Fibroblast of peridontal ligament (primary cell): ENCODE measurements around the gene SEMA7A.
A peak's percentile ranks its signal among the peaks of the same experiment; 100 is the strongest.
"Not testable (repeated sequence)": the region's sequence is repeated elsewhere in the genome, so short reads cannot be mapped to it uniquely, and the experiment has no call there.

Experiments
- DNase-seq: peaks from one replicate; pipeline ENCODE4 v3.0.0-alpha.2; 2010; ENCODE audit errors: extremely low read depth

The SEMA7A gene

DNA sequence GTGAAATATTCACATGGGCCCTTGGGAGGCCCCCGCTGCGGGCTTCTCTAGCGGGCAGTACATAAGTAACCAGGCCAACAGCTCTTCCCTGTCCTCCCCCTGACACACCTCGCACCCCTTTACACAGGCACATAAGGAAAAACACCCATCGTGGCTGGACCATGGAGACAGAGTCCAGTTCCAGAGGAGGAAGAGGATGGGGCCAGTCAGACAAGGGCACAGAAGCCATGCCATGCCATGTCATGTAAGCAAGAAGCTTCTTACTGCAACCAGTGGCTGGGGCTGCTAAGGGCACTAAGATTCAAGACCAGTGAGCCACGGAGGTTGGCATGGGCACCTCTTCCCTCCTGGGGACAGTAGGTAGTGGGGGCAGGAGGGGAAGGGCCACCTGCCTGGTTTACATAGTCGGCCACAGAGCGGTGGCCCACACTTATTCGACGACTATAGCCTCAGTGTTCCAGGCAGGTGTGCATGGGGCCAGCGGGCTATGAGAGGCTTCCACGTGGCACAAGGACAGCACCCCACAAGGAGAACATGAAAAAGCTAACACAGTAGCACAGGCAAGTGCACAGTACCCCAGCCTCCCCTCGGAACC, 60.6 kb downstream of the SEMA7A start:
- no peak for DNase-seq

DNA sequence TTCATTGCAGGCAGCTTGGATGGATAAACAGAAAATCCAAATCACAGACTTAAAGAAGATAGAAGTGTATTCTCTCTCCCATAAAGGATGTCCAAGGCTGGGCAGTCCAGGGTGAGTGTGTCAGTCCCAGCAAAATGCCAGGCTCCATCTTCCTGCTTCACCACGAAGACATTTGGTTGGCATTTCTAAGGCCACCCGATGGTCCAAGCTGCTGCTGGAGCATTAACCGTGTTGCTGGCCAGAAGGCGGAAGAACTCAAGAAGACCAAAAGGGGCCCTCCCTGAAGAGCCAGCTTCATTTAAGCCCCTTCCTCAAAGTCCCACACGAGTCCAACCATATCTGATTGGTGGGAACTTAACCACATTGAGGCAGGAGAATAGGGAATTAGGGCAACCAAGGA, 63.3 kb downstream of the SEMA7A start:
- DNase-seq, result no peak

DNA sequence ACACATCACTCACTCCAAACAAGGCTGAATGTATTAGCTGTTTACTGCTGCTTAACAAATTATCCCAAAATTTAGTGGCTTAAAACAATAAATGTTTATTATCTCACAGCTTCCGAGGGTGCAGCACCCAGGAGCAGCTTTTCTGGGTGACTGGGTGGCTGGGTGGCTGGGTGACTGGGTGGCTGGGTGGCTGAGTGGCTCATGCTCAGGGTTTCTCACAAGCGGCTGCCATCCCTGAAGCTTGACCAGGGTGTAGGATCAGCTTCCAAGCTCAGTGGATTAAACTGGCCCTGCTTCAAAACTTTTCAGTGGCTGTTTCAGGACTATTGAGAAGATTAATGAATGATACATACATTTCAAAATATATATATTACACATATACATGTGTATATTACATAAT, 64.0 kb downstream of the SEMA7A start:
- no peak for DNase-seq

- no peak for DNase-seq
Measured at GRCh38 chr15:74369084-74369745, 64.5 kb downstream of the SEMA7A start.

GRCh38 chr15:74368121-74368520, 65.6 kb downstream of the SEMA7A start:
- no peak for DNase-seq

DNA sequence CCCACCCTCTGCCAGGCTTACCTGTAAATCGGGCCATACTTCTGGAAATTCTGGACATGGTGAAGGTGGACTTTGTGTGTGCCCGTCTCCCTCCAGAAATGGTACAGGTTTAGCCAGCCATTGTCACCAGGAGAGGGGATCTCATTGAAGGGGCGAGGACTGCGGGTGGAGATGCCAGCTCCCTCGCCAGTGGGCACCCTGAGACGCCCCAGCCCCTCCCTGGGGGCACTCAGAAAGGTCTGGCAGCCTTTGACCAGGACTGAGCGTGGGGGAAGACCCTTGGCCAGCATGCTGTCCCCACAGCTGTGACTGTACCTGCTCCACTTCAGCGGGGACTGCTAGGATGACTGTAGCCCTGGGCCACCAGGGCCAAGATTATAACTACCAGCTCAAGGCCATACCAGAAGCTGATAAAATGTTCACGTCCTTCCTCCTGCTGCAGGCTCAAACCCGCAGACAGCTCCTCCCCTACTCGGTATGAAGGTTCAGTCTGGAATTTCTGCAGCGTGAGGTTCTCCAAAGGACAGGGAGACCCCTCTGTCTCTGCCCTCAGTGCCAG, 66.4 kb downstream of the SEMA7A start, which contains the start of gene CYP11A1:
TSS of gene CYP11A1 (minus strand) at position 351 of the 559 bp plus-strand sequence. CDS start at position 290, 61 bp downstream.
- no peak for DNase-seq

DNA sequence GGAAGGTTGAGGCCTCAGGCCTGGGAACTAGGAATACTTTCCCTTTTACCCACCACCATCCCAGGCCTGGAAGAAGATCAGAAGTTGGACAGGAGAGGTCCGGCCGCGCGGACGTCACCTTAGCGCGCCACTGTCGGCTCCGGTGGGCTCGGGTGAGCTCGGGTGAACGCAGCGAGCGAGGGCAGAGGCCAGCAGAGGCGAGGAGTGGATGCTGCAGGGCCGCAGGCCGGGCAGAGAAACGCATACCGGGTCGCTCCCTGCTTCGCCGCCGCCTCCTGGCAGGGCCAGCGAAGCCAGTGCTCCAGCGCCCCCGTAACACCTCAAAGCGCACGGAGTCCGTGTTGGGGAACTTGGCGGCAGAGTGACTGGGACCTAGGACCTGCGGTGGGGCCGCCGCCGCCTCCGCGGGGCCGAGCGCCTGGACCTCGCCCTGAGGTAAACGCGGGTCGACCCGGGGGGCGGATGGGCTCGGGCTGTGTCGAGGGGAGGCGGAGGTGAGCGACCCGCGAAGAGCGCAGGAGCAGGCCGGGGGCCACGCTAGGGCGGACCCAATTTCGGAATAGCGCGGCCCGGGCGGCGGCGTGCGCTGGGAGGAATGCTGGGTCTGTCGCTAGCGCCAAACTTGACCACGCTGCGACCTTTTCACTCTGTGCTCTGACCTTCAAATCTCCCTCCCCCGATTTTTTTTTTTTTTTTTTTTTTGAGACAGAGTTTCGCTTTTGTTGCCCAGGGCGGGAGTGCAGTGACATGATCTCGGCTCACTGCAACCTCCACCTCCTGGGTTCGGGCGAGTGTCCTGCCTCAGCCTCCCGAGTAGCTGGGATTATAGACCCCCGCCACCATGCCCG, 67.9 kb downstream of the SEMA7A start:
- DNase-seq, result peak; percentile 45

DNA sequence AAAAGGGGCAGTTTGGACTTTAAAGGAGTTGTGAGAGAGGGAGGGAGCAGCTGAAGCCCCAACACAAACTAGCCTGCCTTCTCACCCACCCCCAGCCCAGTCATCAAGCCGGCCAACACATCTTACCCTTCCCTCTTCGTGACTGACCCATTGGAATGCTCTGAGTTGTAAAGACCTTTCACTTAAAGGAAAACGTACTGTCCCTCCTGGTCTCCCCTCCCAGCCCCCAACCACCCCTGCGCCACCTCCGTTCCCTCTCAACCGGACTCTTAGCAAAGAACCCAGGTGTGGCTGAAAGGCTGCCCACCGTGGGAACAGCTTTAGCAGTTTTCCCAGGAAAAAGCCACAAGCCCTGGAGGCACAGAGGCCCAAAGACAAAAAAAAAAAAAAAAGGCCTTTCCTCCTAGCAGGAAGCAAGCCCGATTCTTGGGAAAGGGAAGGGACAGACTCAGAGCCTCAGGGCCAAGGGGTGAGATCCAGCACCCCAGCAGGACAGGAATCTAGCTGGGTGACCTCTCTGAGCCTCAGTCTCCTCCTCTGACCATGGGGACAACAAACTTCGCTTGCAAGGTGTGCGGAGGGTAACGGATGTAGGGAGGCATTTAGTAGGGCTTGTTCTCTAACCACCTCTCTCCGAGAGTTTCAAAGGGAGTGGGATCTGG, 68.7 kb downstream of the SEMA7A start:
- no peak for DNase-seq

DNA sequence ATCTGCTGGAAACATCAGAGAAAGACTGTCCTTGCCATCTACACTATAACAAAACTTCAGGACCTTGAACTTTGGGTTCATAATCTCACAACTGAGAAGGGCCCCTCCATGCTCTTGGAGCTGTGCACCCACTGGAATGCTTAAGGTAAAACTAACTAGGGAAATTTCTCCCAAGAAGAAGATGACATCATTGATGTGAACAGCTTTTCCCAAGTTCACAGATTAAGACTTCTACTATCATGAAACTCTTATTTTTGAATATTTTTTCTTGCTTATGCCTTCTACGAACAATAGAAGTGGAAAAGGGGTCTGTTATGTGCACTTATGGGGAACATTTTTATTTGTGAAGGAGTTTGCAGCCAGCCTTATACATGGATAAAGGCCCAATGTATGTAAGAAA, 71.3 kb downstream of the SEMA7A start:
- DNase-seq, result no peak

DNA sequence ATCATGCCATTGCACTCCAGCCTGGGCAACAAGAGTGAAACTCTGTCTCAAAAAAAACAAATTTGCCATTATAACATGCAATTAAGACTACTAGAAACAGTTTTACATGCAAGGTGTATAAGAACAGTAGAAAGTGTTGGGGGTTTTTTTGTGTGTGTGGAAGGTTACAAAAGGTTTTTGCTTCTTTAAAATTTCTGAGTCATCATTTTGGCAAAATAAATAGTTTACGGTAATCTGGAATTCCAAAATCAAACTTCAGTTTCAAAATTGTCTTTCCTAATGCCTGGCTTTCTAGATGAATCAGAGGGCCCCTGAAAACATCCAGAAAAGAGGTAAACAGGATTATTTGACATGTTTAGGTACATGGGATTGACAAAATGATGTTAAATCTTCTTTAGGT, 72.9 kb downstream of the SEMA7A start:
- DNase-seq, result not testable (repeated sequence)

DNA sequence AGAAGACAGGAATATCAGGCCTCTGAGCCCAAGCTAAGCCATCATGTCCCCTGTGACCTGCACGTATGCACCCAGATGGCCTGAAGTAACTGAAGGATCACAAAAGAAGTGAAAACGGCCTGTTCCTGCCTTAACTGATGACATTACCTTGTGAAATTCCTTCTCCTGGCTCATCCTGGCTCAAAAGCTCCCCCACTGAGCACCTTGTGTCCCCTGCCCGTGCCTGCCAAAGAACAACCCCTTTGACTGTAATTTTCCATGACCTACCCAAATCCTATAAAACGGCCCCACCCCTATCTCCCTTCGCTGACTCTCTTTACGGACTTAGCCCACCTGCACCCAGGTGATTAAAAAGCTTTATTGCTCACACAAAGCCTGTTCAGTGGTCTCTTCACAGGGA, 74.4 kb downstream of the SEMA7A start:
- DNase-seq, result not testable (repeated sequence)
